A549 (cell line): ENCODE data around the gene C19orf47. TPM values are rescaled to one million over a fixed set of nuclear protein-coding genes. Genes with fewer than 3 reads are reported as not detected.

Experiments used
- ATAC-seq, 2 experiments: fragments of 200-7000 bp in 1 of 2; fragments of >200 bp in 1 of 2; cut with Nextera tagmentation in 1 of 2; cut with Tn5 transposase in 1 of 2; 3 replicates each; pipeline versions ENCODE4 v1.8.0 to v1.9.1; 2018 to 2020; ENCODE audit warnings: mild to moderate bottlenecking in 1 of 2, moderate library complexity in 1 of 2
- CTCF ChIA-PET: fragments of 300-600 bp; sonication (Branson Sonifier 250); formaldehyde crosslinking; extraction: SDS; loops from one replicate; lab custom pipeline; 2021; ENCODE audit warnings: antibody characterized with exemption, inconsistent platforms; lab: Yijun Ruan, JAX
- POLR2A ChIA-PET: fragments of 350-600 bp; formaldehyde crosslinking; extraction: SDS; loops from one replicate; lab custom pipeline; 2021; ENCODE audit warnings: antibody characterized with exemption, inconsistent platforms; lab: Yijun Ruan, JAX
- DNase-seq, 2 experiments: peaks; one replicate each; pipeline versions ENCODE4 v3.0.0 to v3.0.0-alpha.2; 2011 to 2016; ENCODE audit warnings: low read depth in 1 of 2, low spot score in 1 of 2
- FAIRE-seq: peaks from 2 replicates; lab custom pipeline; 2011; peaks lifted over from hg19 to GRCh38; lab: Jason Lieb, UNC
- H3K27ac ChIP-seq, 2 experiments: fragments of >200 bp; sonication (Bioruptor Twin); formaldehyde crosslinking; 3 replicates each; pipeline ENCODE4 v1.5.1; 2016 to 2017
- H3K4me1 ChIP-seq: fragments of >200 bp; sonication (Bioruptor Twin); formaldehyde crosslinking; 3 replicates; pipeline ENCODE4 v1.6.1; 2016
- H3K4me2 ChIP-seq: fragments of >200 bp; sonication (Bioruptor Twin); formaldehyde crosslinking; 3 replicates; pipeline ENCODE4 v1.6.1; 2016
- H3K4me3 ChIP-seq: fragments of >200 bp; sonication (Bioruptor Twin); formaldehyde crosslinking; 3 replicates; pipeline ENCODE4 v1.5.1; 2016
- H3K9me3 ChIP-seq: fragments of >200 bp; sonication (Bioruptor Twin); formaldehyde crosslinking; 3 replicates; pipeline ENCODE4 v1.6.1; 2016
- ATOH8 ChIP-seq: fragments of 250-450 bp; sonication (Bioruptor Pico); IDR thresholded peaks from 2 replicates; pipeline ENCODE4 v1.5.0; 2020; ENCODE audit warnings: low read depth, mild to moderate bottlenecking, moderate library complexity
- CBX8 ChIP-seq: fragments of 200-600 bp; sonication (generic); IDR thresholded peaks from 2 replicates; pipeline ENCODE4 v1.6.1; 2016
- ESRRA ChIP-seq: fragments of 150-350 bp; IDR thresholded peaks from 2 replicates; pipeline ENCODE4 v1.6.1; 2014; ENCODE audit warnings: mild to moderate bottlenecking, low read length, borderline replicate concordance
- FOSB ChIP-seq: fragments of 250-450 bp; sonication (Bioruptor Pico); IDR thresholded peaks from 2 replicates; pipeline ENCODE4 v1.5.0; 2020; ENCODE audit warnings: mild to moderate bottlenecking, moderate library complexity
- FOSL2 ChIP-seq, 2 experiments: fragments of 450-650 bp in 1 of 2; fragments of >200 bp in 1 of 2; sonication (Bioruptor Twin) in 1 of 2; formaldehyde crosslinking; IDR thresholded peaks; 2 replicates each; pipeline versions ENCODE4 v1.5.0 to v1.6.1; 2016 to 2020; ENCODE audit warnings: mild to moderate bottlenecking in 1 of 2, moderate library complexity in 1 of 2
- HEYL ChIP-seq: fragments of 250-450 bp; sonication (Bioruptor Pico); IDR thresholded peaks from 2 replicates; pipeline ENCODE4 v1.8.0; 2021; ENCODE audit warnings: mild to moderate bottlenecking, moderate library complexity
- HOXA7 ChIP-seq: fragments of 250-450 bp; sonication (Bioruptor Pico); IDR thresholded peaks from 2 replicates; pipeline ENCODE4 v1.5.0; 2020; ENCODE audit warnings: mild to moderate bottlenecking, moderate library complexity
- HOXB13 ChIP-seq: fragments of 250-450 bp; sonication (Bioruptor Pico); IDR thresholded peaks from 2 replicates; pipeline ENCODE4 v1.5.0; 2020; ENCODE audit warnings: low read depth, mild to moderate bottlenecking, moderate library complexity
- HOXB5 ChIP-seq: fragments of 250-450 bp; sonication (Bioruptor Pico); IDR thresholded peaks from 2 replicates; pipeline ENCODE4 v1.5.0; 2020; ENCODE audit warnings: mild to moderate bottlenecking, moderate library complexity
- MAZ ChIP-seq: fragments of 150-350 bp; IDR thresholded peaks from 2 replicates; pipeline ENCODE4 v1.6.1; 2014; ENCODE audit warnings: antibody characterized with exemption, low read depth, low read length, borderline replicate concordance
- NFE2L2 ChIP-seq: fragments of 150-350 bp; conservative IDR thresholded peaks from 2 replicates; pipeline ENCODE4 v1.6.1; 2014; ENCODE audit warnings: low read length
- PBX3 ChIP-seq: IDR thresholded peaks from 2 replicates; pipeline ENCODE4 v1.6.1; 2012
- PHF8 ChIP-seq: fragments of 200-600 bp; sonication (generic); IDR thresholded peaks from 2 replicates; pipeline ENCODE4 v1.6.1; 2016; ENCODE audit warnings: low read depth, mild to moderate bottlenecking, antibody characterized with exemption, moderate library complexity, borderline replicate concordance
- RAD21 ChIP-seq, 2 experiments: fragments of >200 bp in 1 of 2; sonication (Bioruptor Twin) in 1 of 2; formaldehyde crosslinking in 1 of 2; IDR thresholded peaks in 1 of 2; conservative IDR thresholded peaks in 1 of 2; 2 replicates in 1 of 2; 3 replicates in 1 of 2; pipeline ENCODE4 v1.6.1; 2012 to 2018; ENCODE audit warnings: inconsistent platforms in 1 of 2
- REST ChIP-seq: fragments of 200-600 bp; sonication (generic); IDR thresholded peaks from 2 replicates; pipeline ENCODE4 v1.6.1; 2016; ENCODE audit warnings: antibody characterized with exemption, mild to moderate bottlenecking, moderate library complexity
- RNF2 ChIP-seq: fragments of 200-600 bp; sonication (generic); IDR thresholded peaks from 2 replicates; pipeline ENCODE4 v1.6.1; 2016; ENCODE audit warnings: low read depth, mild to moderate bottlenecking, antibody characterized with exemption, moderate library complexity, borderline replicate concordance
- ZC3H11A ChIP-seq: fragments of 450-650 bp; IDR thresholded peaks from 2 replicates; pipeline ENCODE4 v1.6.1; 2014; ENCODE audit warnings: antibody characterized with exemption, mild to moderate bottlenecking
- WGBS: methylation state at CpG from one replicate; pipeline ENCODE4 v1.1.6; 2017; ENCODE audit errors: missing lambda C conversion rate; 5-methylcytosine and 5-hydroxymethylcytosine counted together
- polyA plus RNA-seq, 4 experiments: library from polyadenylated mRNA; depleted of rRNA in 3 of 4; stranded (reverse); fragments of >200 nt; fragmentation: RNase III in 1 of 4; extraction: RNeasy Plus Mini Kit Qiagen cat#74134 plus additional on column Dnase treatment in 1 of 4; gene quantifications; 2 replicates in 3 of 4; 3 replicates in 1 of 4; pipeline ENCODE4 v1.2.3, GENCODE V29; 2011 to 2017
- TF ChIP-seq, protein P1 (sequence below): fragments of >200 bp; sonication (Bioruptor Twin); formaldehyde crosslinking; IDR thresholded peaks from 2 replicates; pipeline ENCODE4 v1.6.1; 2016
- TF ChIP-seq, protein P2 (sequence below): fragments of 250-450 bp; sonication (Bioruptor Pico); IDR thresholded peaks from 2 replicates; pipeline ENCODE4 v1.5.0; 2021; ENCODE audit warnings: mild to moderate bottlenecking, moderate library complexity, borderline replicate concordance
- TF ChIP-seq, protein P3 (sequence below): fragments of >200 bp; sonication (Bioruptor Twin); formaldehyde crosslinking; IDR thresholded peaks from 3 replicates; pipeline ENCODE4 v1.5.1; 2016

Gene C19orf47
- polyA plus RNA-seq, 2 of the 4 experiments (the other 2 are of a cell fraction): 25.7 to 39.8 TPM

DNA sequence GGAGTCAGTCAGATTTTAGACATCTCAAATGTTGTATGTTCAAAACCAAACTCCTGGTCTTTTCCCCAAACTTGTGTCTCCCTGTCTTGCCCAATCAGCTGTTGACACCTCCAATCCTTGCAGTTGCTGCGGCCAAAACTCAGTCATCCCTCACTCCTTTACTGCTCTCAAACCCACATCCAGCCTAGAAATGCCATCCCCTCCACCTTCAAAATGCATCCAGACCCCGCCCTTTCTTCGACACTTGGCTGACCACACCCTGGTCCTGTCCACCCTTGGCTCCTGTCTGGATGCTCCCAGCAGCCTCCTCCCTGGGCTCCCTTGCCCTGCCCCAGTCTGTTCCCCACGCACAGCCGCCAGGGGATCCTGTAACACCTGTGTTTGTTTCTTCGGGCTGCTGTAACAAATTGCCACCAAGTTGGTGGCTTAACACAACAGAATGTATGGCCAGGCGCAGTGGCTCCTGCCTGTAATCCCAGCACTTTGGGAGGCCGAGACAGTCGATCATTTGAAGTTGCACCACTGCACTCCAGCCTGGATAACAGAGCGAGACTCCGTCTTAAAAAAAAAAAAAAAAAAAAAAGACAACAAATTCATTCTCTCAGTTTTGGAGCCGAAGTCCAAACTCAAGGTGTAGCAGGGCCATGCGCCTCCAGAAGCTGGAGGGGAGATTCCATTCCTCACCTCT lies 12.0 kb upstream of the C19orf47 start (continued):
- TF ChIP-seq, protein P1, sequence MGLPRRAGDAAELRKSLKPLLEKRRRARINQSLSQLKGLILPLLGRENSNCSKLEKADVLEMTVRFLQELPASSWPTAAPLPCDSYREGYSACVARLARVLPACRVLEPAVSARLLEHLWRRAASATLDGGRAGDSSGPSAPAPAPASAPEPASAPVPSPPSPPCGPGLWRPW: no peak
- no peak for TF ChIP-seq ZC3H11A
- TF ChIP-seq HOXB13: no peak
- no peak for TF ChIP-seq PHF8

DNA sequence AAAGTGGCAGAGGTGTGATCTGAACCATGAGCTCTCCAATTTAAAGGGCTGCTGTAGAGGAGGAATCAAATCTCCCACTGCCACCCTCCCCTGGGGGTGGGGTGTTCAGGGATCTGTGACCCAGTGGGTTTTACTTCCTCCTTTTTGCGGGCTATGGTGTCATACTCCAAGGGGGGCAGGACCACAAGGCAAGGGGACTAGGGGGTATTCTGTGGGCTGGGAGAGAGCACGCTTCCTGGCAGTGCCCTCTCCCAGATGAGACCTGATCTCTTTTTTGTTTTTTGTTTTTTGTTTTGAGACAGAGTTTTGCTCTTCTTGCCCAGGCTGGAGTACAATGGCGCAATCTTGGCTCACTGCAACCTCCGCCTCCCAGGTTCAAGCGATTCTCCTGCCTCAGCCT lies 10.6 kb upstream of the C19orf47 start:
- TF ChIP-seq MAZ (no peak), HOXA7 (no peak), HOXB13 (no peak), HOXB5 (CRISPR knock-in tag) (no peak), ATOH8 (CRISPR knock-in tag) (no peak), RNF2 (no peak), NFE2L2 (no peak), FOSL2 (IDR thresholded peaks at IDR 0.05) (no peak), FOSL2 (CRISPR knock-in tag; IDR thresholded peaks at IDR 0.05) (no peak), PHF8 (no peak), REST (no peak), FOSB (CRISPR knock-in tag) (no peak), HEYL (CRISPR knock-in tag) (no peak), PBX3 (no peak), CBX8 (no peak), ESRRA (no peak), RAD21 (conservative IDR thresholded peaks at IDR 0.05 in 1 of 2, IDR thresholded peaks at IDR 0.05 in 1 of 2) (no peak)
- TF ChIP-seq, protein P2, sequence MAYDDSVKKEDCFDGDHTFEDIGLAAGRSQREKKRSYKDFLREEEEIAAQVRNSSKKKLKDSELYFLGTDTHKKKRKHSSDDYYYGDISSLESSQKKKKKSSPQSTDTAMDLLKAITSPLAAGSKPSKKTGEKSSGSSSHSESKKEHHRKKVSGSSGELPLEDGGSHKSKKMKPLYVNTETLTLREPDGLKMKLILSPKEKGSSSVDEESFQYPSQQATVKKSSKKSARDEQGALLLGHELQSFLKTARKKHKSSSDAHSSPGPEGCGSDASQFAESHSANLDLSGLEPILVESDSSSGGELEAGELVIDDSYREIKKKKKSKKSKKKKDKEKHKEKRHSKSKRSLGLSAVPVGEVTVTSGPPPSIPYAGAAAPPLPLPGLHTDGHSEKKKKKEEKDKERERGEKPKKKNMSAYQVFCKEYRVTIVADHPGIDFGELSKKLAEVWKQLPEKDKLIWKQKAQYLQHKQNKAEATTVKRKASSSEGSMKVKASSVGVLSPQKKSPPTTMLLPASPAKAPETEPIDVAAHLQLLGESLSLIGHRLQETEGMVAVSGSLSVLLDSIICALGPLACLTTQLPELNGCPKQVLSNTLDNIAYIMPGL (CRISPR knock-in tag): no peak
- TF ChIP-seq, protein P3, sequence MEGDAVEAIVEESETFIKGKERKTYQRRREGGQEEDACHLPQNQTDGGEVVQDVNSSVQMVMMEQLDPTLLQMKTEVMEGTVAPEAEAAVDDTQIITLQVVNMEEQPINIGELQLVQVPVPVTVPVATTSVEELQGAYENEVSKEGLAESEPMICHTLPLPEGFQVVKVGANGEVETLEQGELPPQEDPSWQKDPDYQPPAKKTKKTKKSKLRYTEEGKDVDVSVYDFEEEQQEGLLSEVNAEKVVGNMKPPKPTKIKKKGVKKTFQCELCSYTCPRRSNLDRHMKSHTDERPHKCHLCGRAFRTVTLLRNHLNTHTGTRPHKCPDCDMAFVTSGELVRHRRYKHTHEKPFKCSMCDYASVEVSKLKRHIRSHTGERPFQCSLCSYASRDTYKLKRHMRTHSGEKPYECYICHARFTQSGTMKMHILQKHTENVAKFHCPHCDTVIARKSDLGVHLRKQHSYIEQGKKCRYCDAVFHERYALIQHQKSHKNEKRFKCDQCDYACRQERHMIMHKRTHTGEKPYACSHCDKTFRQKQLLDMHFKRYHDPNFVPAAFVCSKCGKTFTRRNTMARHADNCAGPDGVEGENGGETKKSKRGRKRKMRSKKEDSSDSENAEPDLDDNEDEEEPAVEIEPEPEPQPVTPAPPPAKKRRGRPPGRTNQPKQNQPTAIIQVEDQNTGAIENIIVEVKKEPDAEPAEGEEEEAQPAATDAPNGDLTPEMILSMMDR: no peak
- Histone ChIP-seq H3K4me2 (no peak overlapping the region), H3K4me3 (no peak overlapping the region), H3K27ac (no peak overlapping the region), H3K9me3 (no peaks in the 10 kb centered on the region), H3K4me1 (no peaks in the 10 kb centered on the region)
- ChIA-PET POLR2A (interaction anchor here (1.0 kb wide), 1 partner anchor 11 kb away, joined by 9 read pairs; the partner anchor contains the start of genes C19orf47 and PLD3), CTCF (interaction anchor here (2.1 kb wide), 1 partner anchor 53 kb away, joined by 11 read pairs; no protein-coding TSS in a partner anchor)
- DNase-seq (no peak), FAIRE-seq (no peak), ATAC-seq (no peak)
- 92% methylated on average over 5 of the region's 5 CpGs for WGBS
